Cardiac muscle cell (in vitro differentiated cells and primary cell): ENCODE data around the gene PRKRA. TPM values are rescaled to one million over a fixed set of nuclear protein-coding genes. Genes with fewer than 3 reads are reported as not detected.
A peak's percentile ranks its signal among the peaks of the same experiment; 100 is the strongest.

Experiments
- DNase-seq, 2 donors: peaks; one replicate each; pipeline versions ENCODE4 v3.0.0 to v3.0.0-alpha.2; 2010 to 2017; ENCODE audit warnings: low read depth in 1 of 2, low spot score in 1 of 2
- H3K27ac ChIP-seq: fragments of 200-600 bp; sonication (generic); 2 replicates; pipeline ENCODE4 v1.5.1; 2016
- H3K27me3 ChIP-seq: fragments of 200-600 bp; sonication (generic); 2 replicates; pipeline ENCODE4 v1.6.0; 2016; ENCODE audit warnings: control low read depth
- H3K36me3 ChIP-seq: fragments of 200-600 bp; sonication (generic); 2 replicates; pipeline ENCODE4 v1.5.1; 2016; ENCODE audit warnings: control low read depth
- H3K4me1 ChIP-seq: fragments of 200-600 bp; sonication (generic); 2 replicates; pipeline ENCODE4 v1.8.1; 2017; ENCODE audit warnings: low read depth, mild to moderate bottlenecking, mixed run types
- H3K4me3 ChIP-seq: fragments of 200-600 bp; sonication (generic); 2 replicates; pipeline ENCODE4 v1.5.1; 2016; ENCODE audit warnings: mild to moderate bottlenecking
- H3K9me3 ChIP-seq: fragments of 200-600 bp; sonication (generic); 2 replicates; pipeline ENCODE4 v1.5.1; 2017; ENCODE audit warnings: low read depth, mild to moderate bottlenecking, control low read depth
- CTCF ChIP-seq: IDR thresholded peaks from 2 replicates; pipeline ENCODE4 v1.5.1; 2012; ENCODE audit warnings: low read depth, mild to moderate bottlenecking, low read length
- polyA plus RNA-seq: library from polyadenylated mRNA; unstranded; fragments of >200 nt; fragmentation: Nextera tagmentation; extraction: Ambion mirVana; gene quantifications from 2 replicates; pipeline ENCODE4 v1.2.1, GENCODE V29; 2016
- total RNA-seq: library from RNA; depleted of rRNA; stranded (reverse); fragments of >200 nt; gene quantifications from 2 replicates; pipeline ENCODE4 v1.2.3, GENCODE V29; 2016

Gene PRKRA
- total and polyA plus RNA-seq, 2 experiments from 2014 or later: 76.1 to 78.5 TPM

DNA sequence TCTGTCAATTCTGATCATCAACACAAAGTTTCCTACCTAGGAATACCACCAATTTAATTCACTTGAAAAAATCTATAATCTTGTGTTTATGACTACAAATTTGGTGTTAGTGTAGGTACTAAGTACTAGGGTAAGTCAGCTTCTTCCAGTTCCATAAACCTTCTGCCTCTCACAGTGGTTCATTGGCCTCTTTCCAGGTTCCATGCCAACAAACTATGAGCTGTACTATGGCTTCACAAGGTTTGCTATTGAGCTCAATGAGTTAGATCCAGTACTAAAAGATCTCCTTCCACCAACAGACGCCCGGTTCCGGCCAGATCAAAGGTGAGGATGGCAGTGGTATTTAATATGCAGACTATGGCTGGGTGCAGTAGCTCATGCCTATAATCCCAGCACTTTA lies 58.8 kb downstream of the PRKRA start:
- Histone ChIP-seq H3K4me1 (peaks cover 32% of the 10 kb centered on the region), H3K4me3 (no peak overlapping the region), H3K27me3 (no peaks in the 10 kb centered on the region), H3K27ac (no peak overlapping the region), H3K36me3 (no peaks in the 10 kb centered on the region), H3K9me3 (no peaks in the 10 kb centered on the region)
- TF ChIP-seq CTCF: no peak
- DNase-seq: peak in 1 of 2 donors; percentile 23

DNA sequence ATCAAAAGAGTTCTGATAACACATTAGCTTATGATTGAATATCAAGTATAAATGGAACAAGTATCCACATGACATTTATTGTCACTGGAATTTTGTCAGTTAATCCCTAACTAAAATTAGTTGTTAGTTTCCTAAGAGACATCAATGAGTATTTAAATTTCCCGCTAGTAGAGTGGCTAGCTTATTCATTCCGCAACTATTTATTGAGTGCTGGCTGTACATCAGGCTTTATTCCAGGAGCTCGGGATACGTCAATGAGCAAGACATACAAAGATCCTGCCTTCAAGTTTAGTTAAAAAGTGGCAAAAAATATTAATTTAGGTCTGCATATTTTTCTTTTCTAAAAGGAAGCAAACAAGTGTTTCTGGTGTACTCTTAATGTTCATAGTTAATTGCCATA lies 59.3 kb downstream of the PRKRA start:
- no peak for TF ChIP-seq CTCF
- Histone ChIP-seq H3K27me3 (no peaks in the 10 kb centered on the region), H3K27ac (no peak overlapping the region), H3K36me3 (no peaks in the 10 kb centered on the region), H3K4me3 (no peak overlapping the region), H3K9me3 (no peaks in the 10 kb centered on the region), H3K4me1 (peaks cover 31% of the 10 kb centered on the region)
- DNase-seq: no peak

DNA sequence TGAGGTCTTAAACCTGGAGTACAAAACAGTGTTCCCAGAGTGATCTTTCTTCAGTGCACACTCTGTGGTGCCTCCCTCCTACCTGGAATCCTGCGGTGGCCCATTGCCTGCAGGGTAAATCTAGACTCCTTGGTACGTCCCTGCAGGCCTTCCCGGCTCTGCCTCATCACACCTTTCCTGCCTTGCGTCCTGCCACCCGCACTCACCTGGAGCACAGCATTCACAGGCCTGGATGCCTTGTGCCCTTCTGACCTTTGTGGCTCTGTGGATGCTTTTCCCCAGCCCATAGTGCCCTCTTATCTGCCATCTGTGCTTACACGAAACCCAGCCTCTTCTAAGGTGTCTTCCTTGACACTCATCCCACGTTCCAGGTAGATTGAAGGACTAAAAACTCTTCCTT lies 62.7 kb downstream of the PRKRA start:
- no peak for TF ChIP-seq CTCF
- Histone ChIP-seq H3K4me3 (no peak overlapping the region), H3K4me1 (peaks cover 5% of the 10 kb centered on the region), H3K9me3 (no peaks in the 10 kb centered on the region), H3K36me3 (no peaks in the 10 kb centered on the region), H3K27me3 (no peaks in the 10 kb centered on the region), H3K27ac (no peak overlapping the region)
- no peak for DNase-seq

GRCh38 chr2:178386986-178387597 lies 63.9 kb downstream of the PRKRA start:
- Histone ChIP-seq H3K4me1 (no peaks in the 10 kb centered on the region), H3K36me3 (no peaks in the 10 kb centered on the region), H3K4me3 (no peak overlapping the region), H3K9me3 (no peaks in the 10 kb centered on the region), H3K27me3 (no peaks in the 10 kb centered on the region), H3K27ac (no peak overlapping the region)
- TF ChIP-seq CTCF: no peak
- peak in 1 of 2 donors; percentile 16 for DNase-seq

DNA sequence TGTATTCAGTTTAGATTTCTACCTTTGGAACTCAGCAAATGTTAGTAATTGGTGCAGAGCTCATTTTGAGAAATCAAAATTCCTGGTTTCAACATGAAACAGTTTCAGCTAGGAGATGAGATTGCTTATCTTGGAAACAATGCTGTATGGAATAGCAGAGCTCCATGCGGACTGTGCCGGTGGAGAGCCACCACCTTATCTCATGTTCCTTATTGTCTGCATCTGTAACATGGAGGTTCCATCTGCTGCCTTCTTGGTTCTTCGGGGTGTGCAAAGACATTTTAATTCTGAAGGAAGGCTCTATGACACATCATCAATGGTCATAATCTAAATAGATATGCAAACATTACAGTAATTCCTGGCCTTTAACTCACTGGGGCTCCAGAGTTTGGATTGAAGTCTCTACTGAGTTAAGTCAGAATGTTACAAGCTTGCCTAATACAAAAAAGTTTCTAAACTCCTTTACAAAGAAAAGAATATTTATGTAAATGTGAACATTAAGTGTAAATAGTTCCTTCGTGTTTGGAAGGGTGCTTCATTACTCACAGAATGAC lies 65.3 kb downstream of the PRKRA start:
- H3K4me1 ChIP-seq: no peaks in the 10 kb centered on the region

More for the DNA sequence above, 65.3 kb downstream of the PRKRA start:
- Histone ChIP-seq H3K4me3 (no peak overlapping the region), H3K27ac (no peak overlapping the region), H3K27me3 (no peaks in the 10 kb centered on the region), H3K36me3 (no peaks in the 10 kb centered on the region), H3K9me3 (no peaks in the 10 kb centered on the region)
- TF ChIP-seq CTCF: no peak
- DNase-seq: no peak
